ENCODE results near the gene PRDM8.
"Not testable (repeated sequence)": the region's sequence is repeated elsewhere in the genome, so short reads cannot be mapped to it uniquely, and the experiment has no call there.

Gene PRDM8

DNA sequence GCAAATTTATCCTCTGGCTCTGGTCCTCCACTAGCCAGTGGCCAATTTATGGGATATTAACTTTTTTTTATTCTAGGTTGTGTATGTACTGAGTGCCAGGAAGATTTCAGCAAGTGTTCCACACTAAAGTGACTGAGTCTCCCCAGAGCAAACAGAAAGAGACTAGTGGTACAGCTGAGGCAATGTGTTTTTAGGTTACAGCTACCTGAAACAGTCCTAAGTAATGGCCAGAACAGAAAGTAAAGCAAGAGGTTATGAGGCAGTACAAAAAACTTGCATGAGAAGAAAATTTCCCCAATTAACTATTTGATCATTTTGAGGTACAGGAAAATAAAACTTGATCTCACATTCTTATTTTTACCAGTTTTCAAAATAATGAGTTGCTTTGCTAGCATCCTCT lies 31.2 kb downstream of the PRDM8 start:
- DNase-seq (ENCODE audit: low read depth in 3 of 3) = no peak

DNA sequence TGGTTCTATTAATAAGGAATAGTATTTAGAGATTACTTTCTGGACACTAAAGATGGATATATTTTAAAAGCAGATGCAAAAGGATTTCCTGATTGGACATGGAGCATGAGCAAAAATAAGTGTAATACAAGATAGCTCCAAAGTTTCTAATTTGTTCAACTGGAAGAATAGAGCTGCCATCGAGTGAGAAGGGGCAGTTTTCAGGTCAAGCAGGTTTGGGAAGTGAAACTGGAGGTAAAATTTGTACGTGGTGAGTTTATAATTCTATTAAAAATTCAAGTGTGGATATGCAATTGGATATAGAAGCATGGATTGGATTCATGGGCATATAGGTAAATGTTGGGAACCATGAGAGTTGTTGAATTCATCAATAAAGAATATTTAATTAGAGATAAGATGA lies 31.8 kb downstream of the PRDM8 start:
- DNase-seq (ENCODE audit: low read depth in 3 of 3) = no peak

DNA sequence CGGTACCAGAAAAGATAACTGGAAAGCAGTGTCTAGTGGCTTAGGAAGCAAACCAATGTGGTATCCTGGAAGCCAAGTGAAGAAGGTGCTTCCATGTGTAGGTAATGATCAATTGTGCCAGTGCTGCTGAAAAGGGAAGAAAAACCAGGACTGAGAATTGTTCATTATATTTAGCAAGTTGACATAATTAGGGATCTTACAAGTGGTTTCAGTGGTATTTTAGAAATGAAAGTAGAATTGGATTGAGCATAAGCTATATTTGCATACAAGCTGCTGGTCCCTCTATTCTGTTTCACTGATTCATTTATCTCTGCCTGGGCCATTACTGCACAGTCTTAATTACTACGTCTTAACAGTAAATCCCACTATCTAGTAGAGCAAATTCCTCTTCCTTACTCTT lies 32.3 kb downstream of the PRDM8 start:
- no peak for DNase-seq (ENCODE audit: low read depth in 3 of 3)

DNA sequence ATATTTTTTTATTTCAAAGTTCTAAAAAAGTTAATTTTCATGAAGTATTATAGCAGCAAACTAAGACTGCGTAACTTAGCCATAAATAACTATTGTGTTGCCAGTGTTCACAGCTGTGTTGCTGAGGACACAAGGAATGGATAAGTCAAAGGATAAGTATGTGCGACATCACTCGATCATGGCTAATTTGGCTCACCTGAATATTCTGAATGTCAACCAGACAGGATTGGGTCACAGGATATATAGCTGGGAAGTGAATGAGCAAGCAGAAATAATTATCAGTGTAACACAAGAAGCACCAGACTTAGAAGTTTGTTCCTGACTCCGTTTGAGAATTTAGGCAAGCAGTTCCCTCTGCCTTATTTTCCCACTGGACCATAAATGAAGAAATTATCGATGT lies 33.9 kb downstream of the PRDM8 start:
- no peak for DNase-seq (ENCODE audit: low read depth in 3 of 3)

DNA sequence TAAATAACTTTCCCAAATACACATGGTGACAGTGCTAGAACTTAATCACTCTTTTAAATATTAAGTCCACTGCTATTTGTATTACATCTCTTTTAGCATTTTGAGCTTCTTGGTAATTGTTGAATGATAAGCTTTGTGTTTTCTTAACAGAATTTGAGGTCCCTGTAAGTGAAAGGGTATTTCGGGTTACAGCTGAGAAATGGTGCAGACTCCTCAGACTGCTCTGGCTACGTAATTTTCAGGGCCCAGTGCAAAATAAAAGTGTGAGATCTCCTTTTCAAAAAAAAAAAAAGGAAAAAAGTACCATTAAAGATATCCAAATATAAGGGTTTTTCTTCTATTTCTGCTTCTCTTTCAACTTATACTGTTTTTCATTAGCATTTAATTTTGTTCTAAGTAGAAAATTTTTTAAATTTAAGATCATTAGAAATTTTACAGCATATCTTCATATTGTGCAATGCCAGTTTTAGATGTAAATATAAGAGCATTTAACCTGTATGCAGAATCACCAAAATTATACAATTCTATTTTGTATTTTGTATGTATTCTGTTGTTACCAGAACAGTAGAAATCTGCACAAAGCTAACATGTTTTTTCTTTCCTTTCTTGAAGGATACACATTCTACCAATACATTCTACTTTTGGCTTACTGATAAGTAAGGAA lies 35.5 kb downstream of the PRDM8 start:
- DNase-seq (ENCODE audit: low read depth in 3 of 3) = no peak

DNA sequence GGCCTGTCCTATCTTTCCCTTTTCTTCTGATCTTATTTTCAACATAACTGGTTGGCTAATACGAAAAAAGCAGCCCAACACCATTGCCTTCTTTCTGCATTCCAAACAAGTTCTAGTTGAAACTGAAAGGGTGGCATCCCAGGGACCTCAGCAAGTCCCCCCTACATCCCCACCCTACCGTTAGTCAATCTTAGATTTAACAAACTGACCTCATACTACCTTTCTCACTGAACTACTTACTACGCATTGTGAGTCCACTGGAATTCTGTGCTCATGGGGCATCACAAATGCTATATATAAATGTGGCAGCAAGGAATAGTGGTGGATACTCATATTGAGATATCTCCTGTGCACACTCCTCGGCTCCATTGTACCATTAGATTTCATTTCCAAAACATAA lies 36.1 kb downstream of the PRDM8 start:
- no peak for DNase-seq (ENCODE audit: low read depth in 3 of 3)

DNA sequence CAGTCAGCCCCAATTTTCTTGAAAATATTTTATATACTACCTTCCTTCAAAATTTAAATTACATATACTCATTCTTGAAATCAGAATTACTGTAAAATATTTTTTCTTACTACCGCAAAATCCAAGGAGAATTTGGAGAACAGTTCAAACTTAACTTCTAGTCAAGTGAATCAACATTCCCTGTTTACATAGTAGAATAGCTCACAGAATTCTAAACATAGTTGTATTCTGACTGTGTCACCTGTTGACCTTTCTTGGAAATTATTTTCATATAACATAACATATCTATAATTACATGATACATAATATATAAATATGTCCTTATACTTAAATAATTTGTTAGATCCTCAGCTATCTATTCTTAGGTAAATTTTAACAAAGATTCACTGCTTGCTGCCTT lies 38.1 kb downstream of the PRDM8 start:
- no peak for DNase-seq (ENCODE audit: low read depth in 3 of 3)

DNA sequence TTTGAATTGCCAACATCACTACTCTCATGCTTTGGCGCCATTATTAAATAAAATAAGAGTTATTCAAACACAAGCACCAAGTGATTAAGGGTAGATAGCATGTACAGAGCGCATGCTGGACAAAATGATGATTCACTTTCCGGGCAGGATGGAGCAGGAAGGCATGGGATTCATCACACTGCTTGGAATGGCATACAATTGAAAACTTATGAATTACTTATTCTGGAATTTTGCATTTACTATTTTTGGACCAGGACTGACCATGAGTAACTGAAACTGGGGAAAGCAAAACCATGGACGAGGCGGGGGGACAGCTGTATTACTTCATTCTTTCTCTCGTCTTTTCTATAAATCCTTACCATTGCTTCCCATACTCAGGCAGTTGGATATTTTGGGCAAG lies 40.7 kb downstream of the PRDM8 start:
- no peak for DNase-seq (ENCODE audit: low read depth in 3 of 3)

DNA sequence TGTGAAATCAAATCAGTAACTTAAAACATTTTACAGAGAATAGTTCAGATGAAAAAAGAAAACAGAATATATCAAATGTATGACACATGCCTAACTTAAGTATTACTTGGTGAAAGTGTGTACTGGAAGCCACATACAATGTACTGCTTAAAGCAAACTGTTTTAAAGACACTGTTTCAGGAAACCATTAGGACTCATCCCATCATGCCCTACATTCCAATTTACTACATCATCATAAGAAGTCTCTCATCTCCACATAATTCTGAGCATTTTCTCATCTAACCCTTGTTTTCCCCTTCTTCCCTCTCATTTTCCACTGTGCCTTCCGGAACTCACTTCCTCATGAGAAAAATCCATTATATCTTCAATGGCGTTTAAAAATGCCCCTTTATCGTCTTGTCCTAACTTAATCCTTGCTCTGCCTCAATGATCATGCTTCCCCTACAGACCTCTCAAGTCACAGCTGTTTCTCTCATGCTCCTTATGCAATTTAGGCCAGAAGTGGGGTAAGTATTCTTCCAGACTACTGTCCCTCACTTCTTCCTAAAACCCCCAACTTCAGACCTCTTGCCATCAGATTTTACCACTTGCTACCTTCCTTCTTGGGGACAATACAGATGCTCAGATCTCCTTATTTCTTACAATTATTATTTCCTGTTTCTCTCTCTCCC lies 42.3 kb downstream of the PRDM8 start:
- DNase-seq (ENCODE audit: low read depth in 3 of 3) = no peak

DNA sequence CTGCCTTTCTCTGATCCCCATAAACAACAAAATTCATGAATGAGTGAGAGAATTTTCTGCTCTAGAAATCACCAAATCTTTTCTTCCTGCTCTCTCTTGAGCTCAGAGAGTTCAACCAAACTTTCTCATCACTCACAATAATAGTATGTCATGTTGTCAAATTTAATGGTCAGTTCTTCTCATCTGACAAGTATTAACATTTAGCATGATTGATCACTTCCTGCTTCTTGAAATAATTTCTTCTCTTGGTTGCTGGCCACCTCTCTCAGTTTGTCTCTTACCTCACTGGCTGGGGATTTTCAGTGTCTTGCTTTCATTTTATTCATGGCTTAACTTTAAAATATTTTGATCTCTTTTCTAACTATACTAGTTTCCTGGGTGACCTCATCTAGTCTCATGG lies 43.7 kb downstream of the PRDM8 start:
- DNase-seq (ENCODE audit: low read depth in 3 of 3) = no peak

DNA sequence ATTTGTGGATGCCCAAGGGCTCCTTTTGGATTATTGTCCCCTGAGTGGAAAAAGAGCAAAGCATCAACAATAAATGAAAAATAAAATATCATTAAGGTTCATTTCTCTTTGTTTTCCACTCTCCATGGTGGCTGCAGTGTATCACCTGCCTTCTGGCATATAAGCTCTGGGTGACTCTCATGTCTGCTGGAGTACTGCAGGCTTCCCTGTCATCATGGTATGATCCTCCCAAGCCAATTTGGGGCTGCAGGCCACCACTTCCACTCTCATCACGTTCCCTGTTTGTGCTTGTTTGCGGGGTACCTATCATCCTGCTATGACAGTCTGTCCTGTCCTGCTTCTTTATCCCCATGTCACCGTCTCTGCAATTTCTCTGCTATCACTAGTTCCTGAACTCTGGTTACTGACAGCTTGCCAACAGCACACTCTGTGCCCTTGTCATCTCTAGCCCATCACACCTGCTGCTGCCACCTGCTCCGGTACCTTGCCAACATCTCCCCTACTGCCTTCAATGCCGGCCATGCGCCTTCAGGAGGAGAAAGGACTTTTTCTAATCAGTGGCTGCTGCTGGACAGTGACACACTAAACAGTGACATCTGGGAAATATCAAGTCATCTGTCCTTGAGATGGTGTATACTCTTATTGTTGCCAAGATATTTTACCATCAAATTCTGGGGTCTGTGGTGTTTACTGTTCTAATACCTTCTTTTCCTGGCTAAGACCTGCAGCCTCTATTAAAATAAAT lies 46.1 kb downstream of the PRDM8 start:
- DNase-seq (ENCODE audit: low read depth in 3 of 3) = no peak

DNA sequence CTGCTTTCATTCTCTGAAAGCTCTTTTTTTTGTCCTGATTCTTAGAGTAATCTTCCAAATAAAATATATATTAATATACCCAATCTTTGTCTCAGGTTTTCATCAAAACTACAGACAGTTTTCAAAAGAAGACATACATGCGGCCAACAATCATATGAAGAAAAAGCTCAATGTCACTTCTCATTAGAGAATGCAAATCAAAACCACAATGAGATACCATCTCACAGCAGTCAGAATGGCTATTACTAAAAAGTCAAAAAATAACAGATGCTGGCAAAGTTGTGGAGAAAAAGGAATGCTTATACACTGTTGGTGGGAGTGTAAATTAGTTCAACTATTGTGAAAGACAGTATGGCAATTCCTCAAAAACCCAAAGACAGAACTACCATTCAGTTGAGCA lies 50.2 kb downstream of the PRDM8 start:
- DNase-seq (ENCODE audit: low read depth in 3 of 3) = not testable (repeated sequence)

DNA sequence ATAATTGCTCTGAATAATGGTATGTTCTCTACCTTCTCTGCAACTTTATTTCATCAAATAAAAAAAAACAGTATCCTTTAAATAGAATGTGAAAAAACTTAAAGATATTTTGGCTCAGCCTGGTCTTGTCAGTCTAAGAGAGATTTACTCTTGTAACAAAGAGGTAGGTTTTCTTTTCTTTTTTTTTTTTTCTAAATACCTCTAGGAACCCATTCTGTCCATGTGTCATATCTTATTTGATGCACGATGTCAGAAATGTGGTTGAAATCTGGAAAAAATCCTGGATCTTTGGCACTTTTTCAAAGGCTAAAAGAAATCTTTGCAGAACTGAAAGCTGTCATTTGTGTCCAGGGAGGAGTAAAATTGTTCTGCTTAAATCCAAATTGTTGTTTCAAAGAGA lies 51.8 kb downstream of the PRDM8 start:
- no peak for DNase-seq (ENCODE audit: low read depth in 3 of 3)

DNA sequence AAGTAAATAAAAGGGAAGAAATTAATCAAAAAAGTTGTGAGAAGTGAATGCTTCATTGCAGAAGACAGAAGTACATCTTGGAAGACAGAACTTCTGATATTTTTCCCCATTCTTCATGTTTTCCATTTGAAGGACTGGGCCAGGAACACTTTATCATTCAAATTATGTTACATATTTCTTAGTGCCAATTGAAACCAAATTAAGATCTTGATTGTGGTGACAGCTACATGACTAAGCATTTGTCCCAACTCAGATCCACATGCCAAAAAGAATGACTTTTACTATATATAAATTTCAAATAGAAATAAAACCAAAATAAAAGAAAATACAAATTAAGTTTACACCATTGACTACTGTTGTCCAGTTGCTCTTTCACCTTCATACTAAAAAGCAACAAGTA lies 55.1 kb downstream of the PRDM8 start:
- no peak for DNase-seq (ENCODE audit: low read depth in 3 of 3)

DNA sequence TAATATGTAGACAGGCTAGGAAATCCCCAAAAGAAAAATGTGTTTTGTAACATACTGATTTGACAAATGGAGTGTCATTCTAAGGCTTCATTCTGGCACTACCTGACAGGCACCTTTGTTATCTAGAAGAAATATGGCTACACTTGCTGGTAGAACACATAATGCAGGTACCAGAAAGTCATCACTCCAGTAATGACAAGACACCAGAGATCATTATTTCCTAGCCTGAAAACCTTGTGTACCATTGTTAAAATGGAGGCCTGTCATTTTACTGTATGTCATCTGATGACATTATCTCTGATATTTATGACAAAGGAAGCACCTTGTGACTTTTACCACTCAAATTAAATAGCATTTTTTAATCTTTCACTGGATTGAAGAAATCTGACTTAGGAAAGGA lies 55.6 kb downstream of the PRDM8 start:
- no peak for DNase-seq (ENCODE audit: low read depth in 3 of 3)

DNA sequence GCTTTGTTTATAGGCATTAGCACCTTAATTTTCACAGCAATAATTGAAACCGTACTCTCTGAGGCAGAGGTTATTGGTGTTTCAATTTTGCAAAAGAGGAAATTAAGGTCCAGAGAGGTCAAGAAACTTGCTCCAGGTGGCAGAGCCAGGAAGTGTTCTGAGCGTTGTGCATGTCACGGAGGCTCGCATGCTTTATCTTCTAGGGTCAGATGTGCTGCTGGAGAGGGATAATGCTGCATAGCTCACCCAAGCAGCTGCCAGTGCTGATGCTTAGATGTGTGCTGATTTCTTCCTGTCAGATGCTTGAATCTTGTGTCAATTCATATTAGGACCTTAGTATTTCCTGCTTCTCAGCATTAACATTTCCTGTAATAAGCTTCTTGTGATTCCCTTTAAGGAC lies 56.2 kb downstream of the PRDM8 start:
- DNase-seq (ENCODE audit: low read depth in 3 of 3) = no peak
